Esophagus muscularis mucosa (tissue), 4 donors: ENCODE results near the gene SGTA. TPM values are rescaled to one million over a fixed set of nuclear protein-coding genes. Genes with fewer than 3 reads are reported as not detected.

Experiments used
- DNase-seq: peaks from one replicate; pipeline ENCODE4 v3.0.0-alpha.2; 2017; ENCODE audit errors: extremely low spot score
- H3K27ac ChIP-seq, 4 donors: fragments of 200-600 bp; sonication (generic); replicated peaks in 1 of 4; 1 replicate in 3 of 4; 2 replicates in 1 of 4; pipeline ENCODE4 v1.5.1; 2016 to 2019; ENCODE audit warnings: mild to moderate bottlenecking in 1 of 4
- H3K27me3 ChIP-seq, 4 donors: fragments of 200-600 bp; sonication (generic); one replicate each; pipeline versions ENCODE4 v1.5.1 to v1.6.0; 2016 to 2019
- H3K36me3 ChIP-seq, 4 donors: fragments of 200-600 bp; sonication (generic); one replicate each; pipeline ENCODE4 v1.5.1; 2016 to 2019
- H3K4me1 ChIP-seq, 4 donors: fragments of 200-600 bp; sonication (generic); one replicate each; pipeline ENCODE4 v1.5.1; 2016 to 2019
- H3K4me3 ChIP-seq, 4 donors: fragments of 200-600 bp; sonication (generic); 1 replicate in 2 of 4; 2 replicates in 2 of 4; pipeline ENCODE4 v1.5.1; 2016 to 2019; ENCODE audit warnings: mild to moderate bottlenecking in 4 of 4, moderate library complexity in 1 of 4
- H3K9me3 ChIP-seq, 4 donors: fragments of 200-600 bp; sonication (generic); 1 replicate in 3 of 4; 2 replicates in 1 of 4; pipeline ENCODE4 v1.5.1; 2016 to 2019
- EP300 ChIP-seq: sonication (generic); formaldehyde crosslinking; IDR thresholded peaks from one replicate; pipeline ENCODE4 v1.6.1; 2017; ENCODE audit warnings: antibody characterized with exemption
- POLR2A ChIP-seq: fragments of 450-650 bp; IDR thresholded peaks from one replicate; pipeline ENCODE4 v1.6.1; 2017; ENCODE audit warnings: antibody characterized with exemption, moderate library complexity, mild to moderate bottlenecking, low read depth
- POLR2AphosphoS5 ChIP-seq, 2 donors: sonication (generic); formaldehyde crosslinking; IDR thresholded peaks; one replicate each; pipeline ENCODE4 v1.6.1; 2017; ENCODE audit warnings: antibody characterized with exemption in 2 of 2
- WGBS: methylation state at CpG from one replicate; pipeline ENCODE4 v1.1.5; 2018; 5-methylcytosine and 5-hydroxymethylcytosine counted together
- intact Hi-C: fragments of 100-400 bp; cut with DNase I; formaldehyde crosslinking; loops from one replicate; pipeline ENCODE4 v1.15.1; 2023
- total RNA-seq, 4 donors: library from RNA; depleted of rRNA; stranded (reverse); fragments of >200 nt; gene quantifications; one replicate each; pipeline versions ENCODE4 v1.1.0 to v1.2.1, GENCODE V29; 2016
- TF ChIP-seq, protein P1 (sequence below), 3 experiments: fragments of 200-600 bp in 2 of 3; fragments of 450-650 bp in 1 of 3; sonication (generic) in 2 of 3; IDR thresholded peaks; one replicate each; pipeline ENCODE4 v1.5.1; 2017 to 2019; ENCODE audit warnings: antibody characterized with exemption in 3 of 3, mild to moderate bottlenecking in 2 of 3, moderate library complexity in 1 of 3

The SGTA gene
- total RNA-seq, 4 donors from 2014 or later, result 53.6 to 71.2 (median 59.2) TPM

DNA sequence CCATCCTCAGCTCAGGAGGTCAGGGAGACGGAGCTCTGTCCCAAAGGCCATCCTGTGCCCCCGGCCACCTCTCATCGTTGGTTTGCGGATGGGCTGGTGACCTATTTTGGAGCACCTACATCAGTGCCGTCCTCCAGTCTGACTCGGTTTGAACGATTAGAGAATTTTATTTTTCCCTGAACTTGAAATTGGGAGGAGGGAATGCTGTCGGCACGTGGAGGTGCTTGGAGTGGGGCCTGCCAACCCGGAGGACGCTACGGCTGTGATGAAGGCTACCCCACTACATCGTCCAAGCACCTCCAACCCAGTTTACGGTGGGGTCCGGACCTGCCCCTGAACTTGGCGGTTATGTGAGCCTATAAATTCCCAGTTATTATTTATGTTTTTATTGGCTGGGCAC is 33.6 kb upstream of the SGTA start:
- no peak for DNase-seq
- Histone ChIP-seq H3K9me3 (no peaks in the 10 kb centered on the region), H3K27me3 (no peaks in the 10 kb centered on the region), H3K4me1 (peaks cover 3 to 19% (median 18%) of the 10 kb centered on the region in 4 donors), H3K4me3 (no peak overlapping the region), H3K36me3 (peaks cover 0 to 35% (median 22%) of the 10 kb centered on the region in 4 donors), H3K27ac (no peak overlapping the region)
- intact Hi-C loops, result no loop called here
- WGBS, result 92% methylated on average over 16 of the region's 16 CpGs
- TF ChIP-seq, protein P1, sequence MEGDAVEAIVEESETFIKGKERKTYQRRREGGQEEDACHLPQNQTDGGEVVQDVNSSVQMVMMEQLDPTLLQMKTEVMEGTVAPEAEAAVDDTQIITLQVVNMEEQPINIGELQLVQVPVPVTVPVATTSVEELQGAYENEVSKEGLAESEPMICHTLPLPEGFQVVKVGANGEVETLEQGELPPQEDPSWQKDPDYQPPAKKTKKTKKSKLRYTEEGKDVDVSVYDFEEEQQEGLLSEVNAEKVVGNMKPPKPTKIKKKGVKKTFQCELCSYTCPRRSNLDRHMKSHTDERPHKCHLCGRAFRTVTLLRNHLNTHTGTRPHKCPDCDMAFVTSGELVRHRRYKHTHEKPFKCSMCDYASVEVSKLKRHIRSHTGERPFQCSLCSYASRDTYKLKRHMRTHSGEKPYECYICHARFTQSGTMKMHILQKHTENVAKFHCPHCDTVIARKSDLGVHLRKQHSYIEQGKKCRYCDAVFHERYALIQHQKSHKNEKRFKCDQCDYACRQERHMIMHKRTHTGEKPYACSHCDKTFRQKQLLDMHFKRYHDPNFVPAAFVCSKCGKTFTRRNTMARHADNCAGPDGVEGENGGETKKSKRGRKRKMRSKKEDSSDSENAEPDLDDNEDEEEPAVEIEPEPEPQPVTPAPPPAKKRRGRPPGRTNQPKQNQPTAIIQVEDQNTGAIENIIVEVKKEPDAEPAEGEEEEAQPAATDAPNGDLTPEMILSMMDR (IDR thresholded peaks at IDR 0.05), result no peak
- TF ChIP-seq EP300 (no peak), POLR2AphosphoS5 (IDR thresholded peaks at IDR 0.05) (no peak), POLR2A (no peak)

DNA sequence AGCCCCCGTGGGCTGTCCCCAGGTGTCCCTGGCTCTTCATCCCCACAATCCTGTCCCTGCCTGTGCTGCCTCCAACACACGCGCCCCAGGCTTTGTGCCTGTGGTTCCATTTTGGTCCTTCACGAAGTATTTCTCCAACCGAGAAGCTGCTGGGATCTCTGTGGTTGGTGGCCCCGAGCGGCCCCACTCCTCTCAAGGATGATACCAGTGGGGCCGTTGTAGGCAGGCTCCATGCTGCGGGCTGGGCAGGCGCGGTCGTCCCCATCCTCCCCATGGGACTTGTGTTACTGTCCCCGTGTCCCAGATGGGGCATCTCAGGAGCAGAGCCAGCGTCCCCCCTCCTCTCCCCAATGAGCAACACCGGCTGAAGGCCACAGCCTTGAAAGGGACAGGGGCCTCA is 32.9 kb upstream of the SGTA start:
- 91% methylated on average over 13 of the region's 15 CpGs for WGBS

DNA sequence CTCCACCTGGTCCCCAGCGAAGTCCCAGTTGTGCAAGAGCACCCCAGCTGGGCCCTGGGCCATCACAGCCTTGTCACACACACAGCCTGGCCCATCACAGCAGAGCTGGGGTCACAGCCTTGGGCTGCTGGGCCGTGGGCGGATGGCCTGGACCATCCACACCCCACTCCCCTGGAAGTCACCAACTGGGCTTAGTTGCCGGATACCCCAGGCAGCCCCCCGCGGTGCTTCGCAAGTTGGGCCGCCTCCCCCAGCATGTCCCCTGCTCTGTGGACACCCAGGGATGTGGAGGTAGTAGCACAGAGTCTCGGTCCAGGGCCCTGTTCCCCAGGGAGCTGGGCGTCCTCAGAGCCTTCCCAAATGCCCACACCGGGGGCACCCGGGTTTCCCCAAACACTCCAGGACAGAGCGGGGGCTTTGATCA is 32.1 kb upstream of the SGTA start:
- Histone ChIP-seq H3K4me3 (no peak overlapping the region), H3K4me1 (peaks cover 0 to 7% (median 5%) of the 10 kb centered on the region in 4 donors), H3K27me3 (no peaks in the 10 kb centered on the region), H3K27ac (no peak overlapping the region), H3K9me3 (no peaks in the 10 kb centered on the region), H3K36me3 (peaks cover 0 to 49% (median 33%) of the 10 kb centered on the region in 4 donors)
- no peak for DNase-seq
- intact Hi-C loops, result no loop called here
- TF ChIP-seq EP300 (no peak), POLR2AphosphoS5 (IDR thresholded peaks at IDR 0.05) (no peak), POLR2A (no peak)
- TF ChIP-seq, protein P1 (IDR thresholded peaks at IDR 0.05), result no peak
- 85% methylated on average over 2 of the region's 13 CpGs for WGBS

More for the DNA sequence above, 32.9 kb upstream of the SGTA start:
- Histone ChIP-seq H3K4me1 (peaks cover 3 to 14% (median 13%) of the 10 kb centered on the region in 4 donors), H3K9me3 (no peaks in the 10 kb centered on the region), H3K27me3 (no peaks in the 10 kb centered on the region), H3K36me3 (peaks cover 0 to 41% (median 26%) of the 10 kb centered on the region in 4 donors), H3K4me3 (no peak overlapping the region), H3K27ac (no peak overlapping the region)
- intact Hi-C loops, result no loop called here
- TF ChIP-seq, protein P1 (IDR thresholded peaks at IDR 0.05), result no peak
- DNase-seq, result no peak

DNA sequence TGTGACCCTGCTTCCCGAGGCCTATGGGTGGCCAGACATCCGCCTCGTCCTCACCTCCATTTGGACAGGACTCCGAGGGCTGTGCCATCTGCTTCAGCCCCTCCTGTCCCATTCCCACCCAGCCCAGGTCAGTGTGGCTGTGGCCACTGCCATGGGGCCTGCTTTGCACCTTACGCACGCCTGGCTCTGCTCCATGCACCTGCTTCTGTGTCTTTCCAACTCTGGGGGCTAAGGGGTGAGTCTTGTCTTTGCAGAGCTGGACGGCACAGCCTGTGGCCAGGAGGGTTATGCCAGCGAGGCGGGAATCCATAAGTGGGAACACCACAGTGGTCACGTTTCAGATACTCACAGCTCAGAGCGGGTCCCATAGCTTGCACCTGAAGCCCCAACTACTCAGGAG is 31.4 kb upstream of the SGTA start:
- 96% methylated on average over 9 of the region's 11 CpGs for WGBS
- Histone ChIP-seq H3K9me3 (no peaks in the 10 kb centered on the region), H3K36me3 (peaks cover 3 to 56% (median 40%) of the 10 kb centered on the region in 4 donors)

More for the DNA sequence above, 31.4 kb upstream of the SGTA start:
- no peak for TF ChIP-seq POLR2A
- TF ChIP-seq EP300, result no peak
- TF ChIP-seq, protein P1 (IDR thresholded peaks at IDR 0.05), result no peak
- TF ChIP-seq POLR2AphosphoS5 (IDR thresholded peaks at IDR 0.05), result no peak
- intact Hi-C loops, result no loop called here
- H3K4me3 ChIP-seq, result no peak overlapping the region
- DNase-seq, result no peak
- H3K27ac ChIP-seq, result no peak overlapping the region
- H3K27me3 ChIP-seq, result no peaks in the 10 kb centered on the region
- peaks cover 0 to 4% (median 2%) of the 10 kb centered on the region in 4 donors for H3K4me1 ChIP-seq
